WERI-Rb-1 (cell line): ENCODE measurements around the gene MYCBPAP.

Experiments
- DNase-seq: peaks from one replicate; pipeline ENCODE4 v3.0.0-alpha.2; 2020
- H3K27ac ChIP-seq: fragments of 250-450 bp; sonication (Bioruptor Pico); 2 replicates; pipeline ENCODE4 v1.5.1; 2020; ENCODE audit warnings: mild to moderate bottlenecking, moderate library complexity
- H3K27me3 ChIP-seq: fragments of 250-450 bp; sonication (Bioruptor Pico); 2 replicates; pipeline ENCODE4 v1.5.1; 2021; ENCODE audit warnings: mild to moderate bottlenecking, low read depth, moderate library complexity; ENCODE audit not compliant: insufficient read depth, severe bottlenecking
- H3K36me3 ChIP-seq: fragments of 250-450 bp; sonication (Bioruptor Pico); 2 replicates; pipeline ENCODE4 v1.5.1; 2020; ENCODE audit warnings: mild to moderate bottlenecking, moderate library complexity
- H3K4me3 ChIP-seq: 2 replicates; pipeline ENCODE4 v1.5.1; 2011; ENCODE audit warnings: low read depth, mild to moderate bottlenecking, control low read depth, low read length
- H3K9me3 ChIP-seq: fragments of 250-450 bp; sonication (Bioruptor Pico); 2 replicates; pipeline ENCODE4 v1.5.1; 2021; ENCODE audit warnings: mild to moderate bottlenecking, moderate library complexity; ENCODE audit not compliant: severe bottlenecking
- TF ChIP-seq, protein P1 (sequence below): IDR thresholded peaks from 2 replicates; pipeline ENCODE4 v1.5.1; 2011; ENCODE audit warnings: low read depth, mild to moderate bottlenecking, control low read depth, inconsistent platforms, low read length

MYCBPAP gene

GRCh38 chr17:50467114-50467854, 41.0 kb upstream of the MYCBPAP start:
- TF ChIP-seq, protein P1, sequence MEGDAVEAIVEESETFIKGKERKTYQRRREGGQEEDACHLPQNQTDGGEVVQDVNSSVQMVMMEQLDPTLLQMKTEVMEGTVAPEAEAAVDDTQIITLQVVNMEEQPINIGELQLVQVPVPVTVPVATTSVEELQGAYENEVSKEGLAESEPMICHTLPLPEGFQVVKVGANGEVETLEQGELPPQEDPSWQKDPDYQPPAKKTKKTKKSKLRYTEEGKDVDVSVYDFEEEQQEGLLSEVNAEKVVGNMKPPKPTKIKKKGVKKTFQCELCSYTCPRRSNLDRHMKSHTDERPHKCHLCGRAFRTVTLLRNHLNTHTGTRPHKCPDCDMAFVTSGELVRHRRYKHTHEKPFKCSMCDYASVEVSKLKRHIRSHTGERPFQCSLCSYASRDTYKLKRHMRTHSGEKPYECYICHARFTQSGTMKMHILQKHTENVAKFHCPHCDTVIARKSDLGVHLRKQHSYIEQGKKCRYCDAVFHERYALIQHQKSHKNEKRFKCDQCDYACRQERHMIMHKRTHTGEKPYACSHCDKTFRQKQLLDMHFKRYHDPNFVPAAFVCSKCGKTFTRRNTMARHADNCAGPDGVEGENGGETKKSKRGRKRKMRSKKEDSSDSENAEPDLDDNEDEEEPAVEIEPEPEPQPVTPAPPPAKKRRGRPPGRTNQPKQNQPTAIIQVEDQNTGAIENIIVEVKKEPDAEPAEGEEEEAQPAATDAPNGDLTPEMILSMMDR: no peak
- no peaks in the 10 kb centered on the region for H3K27me3 ChIP-seq
- no peak for DNase-seq
- H3K9me3 ChIP-seq: no peaks in the 10 kb centered on the region
- H3K4me3 ChIP-seq: no peak overlapping the region
- H3K27ac ChIP-seq: no peak overlapping the region
- H3K36me3 ChIP-seq: no peaks in the 10 kb centered on the region

- no peaks in the 10 kb centered on the region for H3K36me3 ChIP-seq
- no peaks in the 10 kb centered on the region for H3K9me3 ChIP-seq
- no peak for DNase-seq
- H3K27me3 ChIP-seq: no peaks in the 10 kb centered on the region
- no peak overlapping the region for H3K4me3 ChIP-seq
- no peak overlapping the region for H3K27ac ChIP-seq
- TF ChIP-seq, protein P1: no peak
Observed at GRCh38 chr17:50467855-50468303, 40.4 kb upstream of the MYCBPAP start.

- Histone ChIP-seq H3K27me3 (no peaks in the 10 kb centered on the region), H3K4me3 (no peak within 1 kb of the TSS), H3K27ac (no peak within 1 kb of the TSS), H3K36me3 (no peaks in the 10 kb centered on the region), H3K9me3 (no peaks in the 10 kb centered on the region)
- DNase-seq: no peak
- TF ChIP-seq, protein P1: no peak
Observed at GRCh38 chr17:50468304-50469207, 39.7 kb upstream of the MYCBPAP start, which contains the start of gene CHAD. CHAD (minus strand) TSS chr17:50468880; CDS start chr17:50468813, 67 bp downstream.

- no peaks in the 10 kb centered on the region for H3K27me3 ChIP-seq
- DNase-seq: no peak
- no peaks in the 10 kb centered on the region for H3K36me3 ChIP-seq
- TF ChIP-seq, protein P1: no peak
- no peaks in the 10 kb centered on the region for H3K9me3 ChIP-seq
- no peak overlapping the region for H3K27ac ChIP-seq
- H3K4me3 ChIP-seq: no peak overlapping the region
Observed at GRCh38 chr17:50469208-50469605, 39.0 kb upstream of the MYCBPAP start.

GRCh38 chr17:50469671-50470305, 38.5 kb upstream of the MYCBPAP start:
- TF ChIP-seq, protein P1: no peak
- Histone ChIP-seq H3K4me3 (no peak overlapping the region), H3K27ac (no peak overlapping the region), H3K9me3 (no peaks in the 10 kb centered on the region), H3K27me3 (no peaks in the 10 kb centered on the region), H3K36me3 (no peaks in the 10 kb centered on the region)
- DNase-seq: no peak
